Naive thymus-derived CD8-positive, alpha-beta T cell (primary cell): ENCODE measurements around the gene FLG. TPM values are rescaled to one million over a fixed set of nuclear protein-coding genes. Genes with fewer than 3 reads are reported as not detected.
"Not testable (repeated sequence)": the region's sequence is repeated elsewhere in the genome, so short reads cannot be mapped to it uniquely, and the experiment has no call there.

ENCODE experiments used
- ATAC-seq, 2 donors: fragments of 150-1000 bp; cut with Tn5 transposase in 1 of 2; sonication (Bioruptor Pico), chemical (Tn5 transposase) in 1 of 2; 1 replicate in 1 of 2; 2 replicates in 1 of 2; pipeline ENCODE4 v1.10.0; 2021; ENCODE audit warnings: mild to moderate bottlenecking in 2 of 2, moderate library complexity in 2 of 2
- POLR2A ChIA-PET: fragments of 350-600 bp; sonication (Branson Sonifier 250); formaldehyde crosslinking; loops from one replicate; lab custom pipeline; 2021; ENCODE audit warnings: antibody characterized with exemption; lab: Charles Lee
- DNase-seq, 10 donors: peaks; one replicate each; pipeline versions ENCODE4 v3.0.0 to v3.0.0-alpha.2; 2020 to 2022
- H3K27ac Mint-ChIP-seq, 10 donors: one replicate each; pipeline ENCODE4 v1.8.0; 2020 to 2022; ENCODE audit warnings: mild to moderate bottlenecking in 10 of 10, mixed read lengths in 10 of 10, moderate library complexity in 4 of 10, inconsistent platforms in 1 of 10
- H3K27me3 Mint-ChIP-seq, 5 donors: one replicate each; pipeline ENCODE4 v1.8.0; 2021 to 2022; ENCODE audit warnings: mixed read lengths in 5 of 5
- H3K36me3 Mint-ChIP-seq, 3 donors: one replicate each; pipeline ENCODE4 v1.8.0; 2020 to 2022; ENCODE audit warnings: mixed read lengths in 3 of 3, mild to moderate bottlenecking in 2 of 3, inconsistent platforms in 1 of 3
- H3K4me1 Mint-ChIP-seq, 4 donors: one replicate each; pipeline ENCODE4 v1.8.0; 2021 to 2022; ENCODE audit warnings: mixed read lengths in 4 of 4
- H3K4me3 Mint-ChIP-seq, 10 donors: one replicate each; pipeline ENCODE4 v1.8.0; 2020 to 2022; ENCODE audit warnings: mild to moderate bottlenecking in 10 of 10, mixed read lengths in 10 of 10, moderate library complexity in 6 of 10, inconsistent platforms in 1 of 10
- H3K9me3 Mint-ChIP-seq, 9 donors: one replicate each; pipeline ENCODE4 v1.8.0; 2020 to 2022; ENCODE audit warnings: mixed read lengths in 9 of 9, mild to moderate bottlenecking in 3 of 9, inconsistent platforms in 1 of 9, moderate library complexity in 1 of 9
- polyA plus RNA-seq, 3 donors: library from polyadenylated mRNA; unstranded; fragments of 300-500 nt; fragmentation: Illumina TruSeq; gene quantifications; one replicate each; pipeline ENCODE4 v1.2.3, GENCODE V29; 2021
- total RNA-seq, 8 experiments: library from RNA in 2 of 8; stranded (reverse) in 2 of 8; gene quantifications; one replicate each; pipeline ENCODE4 v1.2.3 and lab custom pipeline; 2021 to 2026

Gene FLG
- total and polyA plus RNA-seq, 5 experiments from 2014 or later = 0.16 TPM; not detected in 4

GRCh38 chr1:152313970-152314369 is 11.1 kb downstream of the FLG start:
- Mint-ChIP-seq H3K36me3 (peaks cover 0 to 33% (median 3%) of the 10 kb centered on the region in 3 donors), H3K27me3 (peaks cover 0 to 28% (median 7%) of the 10 kb centered on the region in 5 donors), H3K4me1 (no peaks in the 10 kb centered on the region), H3K27ac (no peak overlapping the region), H3K9me3 (peaks cover 0 to 39% (median 5%) of the 10 kb centered on the region in 9 donors), H3K4me3 (no peak overlapping the region)
- ATAC-seq (no peak), DNase-seq (no peak)
- POLR2A ChIA-PET = no interaction called here

GRCh38 chr1:152313319-152313801 is 11.7 kb downstream of the FLG start:
- H3K9me3 Mint-ChIP-seq = peaks cover 0 to 45% (median 5%) of the 10 kb centered on the region in 9 donors

DNA sequence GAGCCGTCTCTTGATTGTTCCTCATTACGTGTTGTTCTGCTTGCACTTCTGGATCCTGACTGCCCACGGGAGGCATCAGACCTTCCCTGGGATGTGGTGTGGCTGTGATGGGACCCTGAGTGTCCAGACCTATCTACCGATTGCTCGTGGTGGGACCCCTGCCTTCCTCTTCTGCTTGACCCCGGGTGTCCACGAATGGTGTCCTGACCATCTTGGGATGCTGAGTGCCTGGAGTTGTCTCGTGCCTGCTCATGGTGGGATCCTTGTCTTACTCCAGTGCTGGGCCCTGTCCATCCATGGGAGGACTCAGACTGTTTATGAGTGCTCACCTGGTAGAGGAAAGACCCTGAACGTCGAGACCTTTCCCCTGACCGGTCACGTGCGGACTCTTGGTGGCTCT is 12.9 kb downstream of the FLG start:
- ATAC-seq, DNase-seq, H3K27ac Mint-ChIP-seq, H3K4me1 Mint-ChIP-seq, POLR2A ChIA-PET, H3K4me3 Mint-ChIP-seq: not testable (repeated sequence)
- peaks cover 0 to 45% (median 3%) of the 10 kb centered on the region in 3 donors for H3K36me3 Mint-ChIP-seq
- peaks cover 0 to 40% (median 7%) of the 10 kb centered on the region in 5 donors for H3K27me3 Mint-ChIP-seq
- H3K9me3 Mint-ChIP-seq = peaks cover 0 to 57% (median 5%) of the 10 kb centered on the region in 9 donors

More at GRCh38 chr1:152313319-152313801, 11.7 kb downstream of the FLG start:
- POLR2A ChIA-PET = no interaction called here
- Mint-ChIP-seq H3K36me3 (peaks cover 0 to 39% (median 3%) of the 10 kb centered on the region in 3 donors), H3K27ac (peak overlapping the region in 1 of 10 donors; percentile 8), H3K4me3 (no peak overlapping the region), H3K27me3 (peaks cover 0 to 34% (median 7%) of the 10 kb centered on the region in 5 donors), H3K4me1 (peaks cover 0 to under 1% (median 0%) of the 10 kb centered on the region in 4 donors)
- DNase-seq (no peak), ATAC-seq (no peak)

DNA sequence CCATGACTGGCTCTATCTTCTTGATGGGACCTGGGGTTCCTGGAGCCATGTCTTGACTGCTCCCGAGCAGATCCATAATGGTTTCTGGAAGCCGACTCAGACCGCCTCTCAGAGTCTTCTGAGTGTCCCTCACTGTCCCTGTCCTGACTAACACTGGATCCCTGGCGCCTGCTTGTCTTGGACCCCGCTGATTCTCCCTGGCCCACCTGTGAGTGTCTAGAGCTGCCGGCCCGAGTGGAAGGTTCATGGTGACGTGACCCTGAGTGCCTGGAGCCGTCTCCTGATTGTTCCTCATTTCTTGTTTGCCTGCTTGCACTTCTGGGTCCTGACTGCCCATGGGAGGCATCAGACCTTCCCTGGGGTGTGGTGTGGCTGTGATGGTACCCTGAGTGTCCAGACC is 15.1 kb downstream of the FLG start:
- Mint-ChIP-seq H3K27me3 (peaks cover 0 to 40% (median 7%) of the 10 kb centered on the region in 5 donors), H3K36me3 (peaks cover 0 to 45% (median 3%) of the 10 kb centered on the region in 3 donors), H3K4me3 (no peak overlapping the region), H3K4me1 (peaks cover 0 to 4% (median 0%) of the 10 kb centered on the region in 4 donors), H3K27ac (peak overlapping the region in 1 of 10 donors; percentile 36), H3K9me3 (peaks cover 0 to 61% (median 5%) of the 10 kb centered on the region in 9 donors)
- ATAC-seq (no peak), DNase-seq (no peak)
- POLR2A ChIA-PET = no interaction called here

DNA sequence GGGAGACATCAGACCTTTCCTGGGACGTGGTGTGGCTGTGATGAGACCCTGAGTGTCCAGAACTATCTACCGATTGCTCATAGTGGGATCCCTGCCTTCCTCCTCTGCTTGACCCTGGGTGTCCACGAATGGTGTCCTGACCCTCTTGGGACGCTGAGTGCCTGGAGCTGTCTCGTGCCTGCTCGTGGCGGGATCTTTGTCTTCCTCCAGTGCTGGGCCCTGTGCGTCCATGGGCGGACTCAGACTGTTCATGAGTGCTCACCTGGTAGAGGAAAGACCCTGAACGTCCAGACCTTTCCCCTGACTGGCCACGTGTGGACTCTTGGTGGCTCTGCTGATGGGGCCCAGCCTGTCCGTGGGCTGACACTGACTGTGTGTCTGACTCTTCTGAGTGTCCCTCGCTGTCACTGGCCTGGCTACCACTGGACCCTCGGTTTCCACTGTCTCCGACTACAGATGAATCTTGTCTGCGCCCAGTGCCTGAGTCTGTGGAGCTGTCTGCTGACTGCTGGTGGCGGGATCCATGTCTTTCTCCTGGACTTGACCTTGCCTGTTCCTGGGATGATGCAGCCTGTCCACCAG is 15.6 kb downstream of the FLG start:
- Mint-ChIP-seq H3K36me3 (peaks cover 0 to 49% (median 3%) of the 10 kb centered on the region in 3 donors), H3K9me3 (peaks cover 0 to 65% (median 5%) of the 10 kb centered on the region in 9 donors), H3K27me3 (peaks cover 0 to 36% (median 6%) of the 10 kb centered on the region in 5 donors)
- POLR2A ChIA-PET, H3K4me1 Mint-ChIP-seq, ATAC-seq, DNase-seq, H3K27ac Mint-ChIP-seq, H3K4me3 Mint-ChIP-seq: not testable (repeated sequence)

DNA sequence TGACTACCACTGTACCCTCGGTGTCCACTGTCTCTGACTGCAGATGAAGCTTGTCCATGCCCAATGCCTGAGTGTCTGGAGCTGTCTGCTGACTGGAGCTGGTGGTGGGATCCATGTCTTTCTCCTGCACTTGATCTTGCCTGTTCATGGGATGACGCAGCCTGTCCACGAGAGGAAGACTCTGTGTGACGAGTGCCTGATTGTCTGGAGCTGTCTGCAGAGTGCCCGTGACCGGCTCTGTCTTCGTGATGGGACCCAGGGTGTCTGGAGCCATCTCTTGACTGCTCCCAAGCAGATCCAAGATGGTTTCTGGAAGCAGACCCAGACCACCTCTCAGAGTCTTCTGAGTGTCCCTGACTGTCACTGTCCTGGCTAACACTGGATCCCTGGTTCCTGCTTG is 16.3 kb downstream of the FLG start:
- DNase-seq, ATAC-seq, H3K4me1 Mint-ChIP-seq, POLR2A ChIA-PET, H3K4me3 Mint-ChIP-seq: not testable (repeated sequence)
- Mint-ChIP-seq H3K36me3 (peaks cover 0 to 49% (median 2%) of the 10 kb centered on the region in 3 donors), H3K27ac (peak overlapping the region in 2 of 10 donors; percentile 31 to 71), H3K27me3 (peaks cover 0 to 30% (median 2%) of the 10 kb centered on the region in 5 donors), H3K9me3 (peaks cover 0 to 64% (median 3%) of the 10 kb centered on the region in 9 donors)

DNA sequence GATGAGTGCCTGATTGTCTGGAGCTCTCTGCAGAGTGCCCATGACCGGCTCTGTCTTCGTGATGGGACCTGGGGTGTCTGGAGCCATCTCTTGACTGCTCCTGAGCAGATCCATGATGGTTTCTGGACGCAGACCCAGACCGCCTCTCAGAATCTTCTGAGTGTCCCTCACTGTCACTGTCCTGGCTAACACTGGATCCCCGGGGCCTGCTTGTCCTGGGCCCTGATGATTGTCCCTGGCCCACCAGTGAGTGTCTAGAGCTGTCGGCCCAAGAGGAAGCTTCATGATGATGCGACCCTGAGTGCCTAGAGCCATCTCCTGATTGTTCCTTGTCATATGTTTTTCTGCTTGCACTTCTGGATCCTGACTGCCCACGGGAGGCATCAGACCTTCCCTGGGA is 17.1 kb downstream of the FLG start:
- DNase-seq, POLR2A ChIA-PET, ATAC-seq, H3K4me1 Mint-ChIP-seq, H3K4me3 Mint-ChIP-seq: not testable (repeated sequence)
- peak overlapping the region in 1 of 10 donors; percentile 31 for H3K27ac Mint-ChIP-seq
- H3K36me3 Mint-ChIP-seq = peaks cover 0 to 48% (median 2%) of the 10 kb centered on the region in 3 donors
- H3K9me3 Mint-ChIP-seq = peaks cover 0 to 64% (median 3%) of the 10 kb centered on the region in 9 donors
- peaks cover 0 to 24% (median 2%) of the 10 kb centered on the region in 5 donors for H3K27me3 Mint-ChIP-seq

DNA sequence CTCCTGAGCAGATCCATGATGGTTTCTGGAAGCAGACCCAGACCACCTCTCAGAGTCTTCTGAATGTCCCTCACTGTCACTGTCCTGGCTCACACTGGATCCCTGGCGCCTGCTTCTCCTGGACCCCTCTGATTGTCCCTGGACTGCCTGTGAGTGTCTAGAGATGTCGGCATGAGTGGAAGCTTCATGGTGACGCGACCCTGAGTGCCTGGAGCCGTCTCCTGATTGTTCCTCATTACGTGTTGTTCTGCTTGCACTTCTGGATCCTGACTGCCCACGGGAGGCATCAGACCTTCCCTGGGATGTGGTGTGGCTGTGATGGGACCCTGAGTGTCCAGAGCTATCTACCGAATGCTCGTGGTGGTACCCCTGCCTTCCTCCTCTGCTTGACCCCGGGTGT is 18.9 kb downstream of the FLG start:
- ATAC-seq, H3K4me1 Mint-ChIP-seq, POLR2A ChIA-PET, DNase-seq, H3K4me3 Mint-ChIP-seq, H3K27ac Mint-ChIP-seq: not testable (repeated sequence)
- Mint-ChIP-seq H3K36me3 (peaks cover 0 to 50% (median 2%) of the 10 kb centered on the region in 3 donors), H3K9me3 (peaks cover 0 to 65% (median 0%) of the 10 kb centered on the region in 9 donors), H3K27me3 (peaks cover 0 to 23% (median 0%) of the 10 kb centered on the region in 5 donors)

DNA sequence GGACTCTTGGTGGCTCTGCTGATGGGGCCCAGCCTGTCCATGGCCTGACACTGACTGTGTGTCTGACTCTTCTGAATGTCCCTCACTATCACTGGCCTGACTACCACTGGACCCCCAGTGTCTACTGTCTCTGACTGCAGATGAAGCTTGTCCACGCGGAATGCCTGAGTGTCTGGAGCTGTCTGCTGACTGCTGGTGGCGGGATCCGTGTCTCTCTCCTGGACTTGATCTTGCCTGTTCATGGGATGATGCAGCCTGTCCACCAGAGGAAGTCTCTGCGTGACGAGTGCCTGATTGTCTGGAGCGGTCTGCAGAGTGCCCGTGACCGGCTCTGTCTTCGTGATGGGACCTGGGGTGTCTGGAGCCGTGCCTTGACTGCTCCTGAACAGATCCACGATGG is 20.3 kb downstream of the FLG start:
- ATAC-seq, H3K4me3 Mint-ChIP-seq, H3K4me1 Mint-ChIP-seq, POLR2A ChIA-PET, H3K27ac Mint-ChIP-seq, DNase-seq: not testable (repeated sequence)
- Mint-ChIP-seq H3K9me3 (peaks cover 0 to 56% (median 2%) of the 10 kb centered on the region in 9 donors), H3K27me3 (peaks cover 0 to 20% (median 2%) of the 10 kb centered on the region in 5 donors), H3K36me3 (peaks cover 0 to 36% (median 2%) of the 10 kb centered on the region in 3 donors)

DNA sequence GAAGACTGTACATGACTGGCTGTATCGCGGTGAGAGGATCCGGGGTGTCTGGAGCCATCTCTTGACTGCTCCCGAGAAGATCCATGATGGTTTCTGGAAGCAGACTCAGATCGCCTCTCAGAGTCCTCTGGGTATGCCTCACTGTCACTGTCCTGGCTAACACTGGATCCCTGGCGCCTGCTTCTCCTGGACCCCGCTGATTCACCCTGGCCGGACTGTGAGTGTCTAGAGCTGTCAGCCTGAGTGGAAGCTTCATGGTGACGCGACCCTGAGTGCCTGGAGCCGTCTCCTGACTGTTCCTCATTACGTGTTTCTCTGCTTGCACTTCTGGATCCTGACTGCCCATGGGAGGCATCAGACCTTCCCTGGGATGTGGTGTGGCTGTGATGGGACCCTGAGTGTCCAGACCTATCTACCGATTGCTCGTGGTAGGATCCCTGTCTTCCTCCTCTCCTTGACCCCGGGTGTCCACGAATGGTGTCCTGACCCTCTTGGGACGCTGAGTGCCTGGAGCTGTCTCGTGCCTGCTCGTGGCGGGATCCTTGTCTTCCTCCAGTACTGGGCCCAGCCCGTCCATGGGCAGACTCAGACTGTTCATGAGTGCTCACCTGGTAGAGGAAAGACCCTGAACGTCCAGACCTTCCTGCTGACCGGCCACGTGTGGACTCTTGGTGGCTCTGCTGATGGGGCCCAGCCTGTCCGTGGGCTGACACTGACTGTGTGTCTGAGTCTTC is 21.7 kb downstream of the FLG start:
- peak in 1 of 10 donors; percentile 19 for DNase-seq
- H3K27ac Mint-ChIP-seq, ATAC-seq, H3K4me1 Mint-ChIP-seq, POLR2A ChIA-PET, H3K27me3 Mint-ChIP-seq, H3K4me3 Mint-ChIP-seq: not testable (repeated sequence)
- peaks cover 0 to 54% (median 1%) of the 10 kb centered on the region in 9 donors for H3K9me3 Mint-ChIP-seq
- peaks cover 0 to 21% (median 2%) of the 10 kb centered on the region in 3 donors for H3K36me3 Mint-ChIP-seq

DNA sequence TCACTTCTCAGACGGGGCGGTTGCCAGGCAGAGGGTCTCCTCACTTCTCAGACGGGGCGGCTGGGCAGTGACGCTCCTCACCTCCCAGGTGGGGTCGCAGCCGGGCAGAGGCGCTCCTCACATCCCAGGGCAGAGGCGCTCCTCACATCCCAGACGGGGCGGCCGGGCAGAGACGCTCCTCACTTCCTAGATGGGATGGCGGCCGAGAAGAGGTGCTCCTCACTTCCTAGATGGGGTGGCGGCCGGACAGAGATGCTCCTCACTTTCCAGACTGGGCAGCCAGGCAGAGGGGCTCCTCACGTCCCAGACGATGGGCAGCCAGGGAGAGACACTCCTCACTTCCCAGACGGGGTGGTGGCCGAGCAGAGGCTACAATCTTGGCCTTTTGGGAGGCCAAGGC is 68.6 kb downstream of the FLG start:
- H3K4me1 Mint-ChIP-seq, DNase-seq, POLR2A ChIA-PET, H3K4me3 Mint-ChIP-seq, ATAC-seq, H3K27me3 Mint-ChIP-seq, H3K27ac Mint-ChIP-seq: not testable (repeated sequence)
- Mint-ChIP-seq H3K36me3 (peaks cover 3 to 17% (median 9%) of the 10 kb centered on the region in 3 donors), H3K9me3 (peaks cover 0 to 29% (median 11%) of the 10 kb centered on the region in 9 donors)
